GM12872 (cell line): ENCODE data around the gene NOM1.

Source experiments
- TF ChIP-seq, protein P1 (sequence below): IDR thresholded peaks from 3 replicates; pipeline ENCODE4 v1.5.1; 2011; ENCODE audit warnings: low read depth, mild to moderate bottlenecking, low read length, moderate library complexity; ENCODE audit not compliant: insufficient read depth

NOM1 gene

DNA sequence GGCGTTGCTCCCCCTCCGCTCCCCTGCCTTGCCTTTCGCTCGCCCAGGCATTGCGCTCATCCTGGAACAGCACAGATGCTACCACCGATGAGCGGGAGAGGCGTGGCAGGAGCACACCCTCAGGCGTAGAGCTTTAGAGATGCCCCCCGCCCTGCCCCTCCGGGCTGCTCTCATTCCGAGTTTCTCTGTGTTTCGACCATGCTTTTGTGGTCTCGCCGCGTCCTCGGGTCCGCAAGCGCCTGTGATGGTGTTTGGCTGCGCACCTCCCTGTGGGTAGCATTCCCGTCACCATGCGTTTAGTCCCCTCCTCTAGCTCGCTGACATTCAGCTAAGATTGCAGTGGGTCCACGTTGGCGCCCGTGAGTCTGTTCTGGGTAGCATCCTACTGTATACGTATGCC is 18.7 kb downstream of the NOM1 start:
- TF ChIP-seq, protein P1, sequence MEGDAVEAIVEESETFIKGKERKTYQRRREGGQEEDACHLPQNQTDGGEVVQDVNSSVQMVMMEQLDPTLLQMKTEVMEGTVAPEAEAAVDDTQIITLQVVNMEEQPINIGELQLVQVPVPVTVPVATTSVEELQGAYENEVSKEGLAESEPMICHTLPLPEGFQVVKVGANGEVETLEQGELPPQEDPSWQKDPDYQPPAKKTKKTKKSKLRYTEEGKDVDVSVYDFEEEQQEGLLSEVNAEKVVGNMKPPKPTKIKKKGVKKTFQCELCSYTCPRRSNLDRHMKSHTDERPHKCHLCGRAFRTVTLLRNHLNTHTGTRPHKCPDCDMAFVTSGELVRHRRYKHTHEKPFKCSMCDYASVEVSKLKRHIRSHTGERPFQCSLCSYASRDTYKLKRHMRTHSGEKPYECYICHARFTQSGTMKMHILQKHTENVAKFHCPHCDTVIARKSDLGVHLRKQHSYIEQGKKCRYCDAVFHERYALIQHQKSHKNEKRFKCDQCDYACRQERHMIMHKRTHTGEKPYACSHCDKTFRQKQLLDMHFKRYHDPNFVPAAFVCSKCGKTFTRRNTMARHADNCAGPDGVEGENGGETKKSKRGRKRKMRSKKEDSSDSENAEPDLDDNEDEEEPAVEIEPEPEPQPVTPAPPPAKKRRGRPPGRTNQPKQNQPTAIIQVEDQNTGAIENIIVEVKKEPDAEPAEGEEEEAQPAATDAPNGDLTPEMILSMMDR = no peak

DNA sequence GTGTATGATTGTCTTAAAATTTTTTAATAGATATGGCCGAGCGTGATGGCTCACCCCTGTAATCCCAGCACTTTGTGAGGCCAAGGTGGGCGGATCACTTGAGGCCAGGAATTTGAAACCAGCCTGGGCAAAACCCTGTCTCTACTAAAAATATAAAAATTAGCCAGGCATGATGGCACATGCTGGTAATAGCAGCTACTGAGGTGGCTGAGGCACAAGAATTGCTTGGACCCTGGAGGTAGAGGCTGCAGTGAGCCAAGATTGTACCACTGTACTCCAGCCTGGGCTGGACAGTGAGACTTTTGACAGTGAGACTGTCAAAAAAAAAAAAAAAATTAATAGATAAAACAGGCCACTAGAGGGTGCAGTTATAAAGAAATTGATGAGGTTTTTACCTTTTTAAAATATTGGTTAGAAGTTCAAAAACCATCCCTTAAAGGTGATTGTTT is 20.5 kb downstream of the NOM1 start:
- TF ChIP-seq, protein P1 = peak; percentile 19; the same call in 1 of the 3 replicates

DNA sequence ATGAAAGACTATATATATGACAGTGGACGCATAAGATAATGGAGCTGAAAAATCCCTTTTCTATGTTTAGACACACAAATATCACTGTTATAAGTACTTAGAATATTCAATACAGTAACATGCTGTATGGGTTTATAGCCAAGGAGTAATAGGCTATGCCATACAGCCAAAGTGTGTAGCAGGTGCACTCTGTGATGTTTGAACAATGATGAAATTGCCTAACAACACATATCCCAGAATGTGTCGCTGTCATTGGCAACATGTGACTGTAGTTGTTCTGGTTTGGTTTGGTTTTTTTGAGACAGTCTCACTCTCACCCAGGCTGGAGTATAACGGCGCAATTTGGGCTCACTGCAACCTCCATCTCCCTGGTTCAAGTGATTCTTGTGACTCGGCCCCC is 26.1 kb downstream of the NOM1 start:
- TF ChIP-seq, protein P1 = no peak

DNA sequence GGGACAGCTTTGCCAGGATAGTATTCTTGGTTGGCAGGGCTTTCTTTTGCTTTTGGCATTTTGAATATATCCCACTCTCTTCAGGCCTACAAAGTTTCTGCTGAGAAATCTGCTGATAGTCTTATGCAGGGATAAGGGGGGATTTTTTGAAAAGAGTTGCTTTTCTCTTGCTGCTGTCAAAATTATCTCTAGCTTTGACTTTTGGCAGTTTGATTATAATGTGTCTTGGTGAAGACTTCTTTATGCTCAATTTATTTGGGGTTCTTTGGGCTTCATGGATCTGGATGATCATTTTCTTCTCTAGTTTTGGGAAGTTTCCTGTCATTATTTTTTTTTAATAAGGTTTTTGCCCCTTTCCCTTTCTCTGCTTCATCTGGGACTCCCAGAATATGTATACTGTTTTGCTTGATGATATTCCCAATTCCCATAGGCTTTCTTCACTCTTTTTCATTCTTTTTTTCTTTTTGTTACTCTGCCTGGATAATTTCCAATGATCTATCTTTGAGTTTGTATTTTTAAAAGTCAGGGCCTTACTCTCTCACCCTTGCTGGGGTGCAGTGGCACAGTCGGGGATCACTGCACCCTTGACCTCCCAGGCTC is 29.6 kb downstream of the NOM1 start:
- TF ChIP-seq, protein P1 = no peak

DNA sequence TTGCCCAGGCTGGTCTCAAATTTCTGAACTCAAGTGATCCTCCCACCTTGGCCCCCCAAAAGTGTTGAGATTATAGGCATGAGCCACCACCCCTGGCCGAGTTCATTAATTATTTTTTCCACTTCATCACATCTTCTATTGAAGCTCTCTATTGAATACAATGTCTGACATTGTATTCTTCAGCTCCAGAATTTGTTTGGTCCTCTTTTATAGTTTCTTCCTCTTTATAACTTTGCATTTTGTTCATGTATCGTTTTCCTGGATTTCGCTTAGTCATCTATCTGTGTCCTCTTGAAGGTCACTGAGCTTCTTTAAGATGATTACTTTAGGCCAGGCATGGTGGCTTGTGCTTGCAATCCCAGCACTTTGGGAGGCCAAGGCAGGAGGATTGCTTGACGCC is 30.2 kb downstream of the NOM1 start:
- TF ChIP-seq, protein P1 = no peak

DNA sequence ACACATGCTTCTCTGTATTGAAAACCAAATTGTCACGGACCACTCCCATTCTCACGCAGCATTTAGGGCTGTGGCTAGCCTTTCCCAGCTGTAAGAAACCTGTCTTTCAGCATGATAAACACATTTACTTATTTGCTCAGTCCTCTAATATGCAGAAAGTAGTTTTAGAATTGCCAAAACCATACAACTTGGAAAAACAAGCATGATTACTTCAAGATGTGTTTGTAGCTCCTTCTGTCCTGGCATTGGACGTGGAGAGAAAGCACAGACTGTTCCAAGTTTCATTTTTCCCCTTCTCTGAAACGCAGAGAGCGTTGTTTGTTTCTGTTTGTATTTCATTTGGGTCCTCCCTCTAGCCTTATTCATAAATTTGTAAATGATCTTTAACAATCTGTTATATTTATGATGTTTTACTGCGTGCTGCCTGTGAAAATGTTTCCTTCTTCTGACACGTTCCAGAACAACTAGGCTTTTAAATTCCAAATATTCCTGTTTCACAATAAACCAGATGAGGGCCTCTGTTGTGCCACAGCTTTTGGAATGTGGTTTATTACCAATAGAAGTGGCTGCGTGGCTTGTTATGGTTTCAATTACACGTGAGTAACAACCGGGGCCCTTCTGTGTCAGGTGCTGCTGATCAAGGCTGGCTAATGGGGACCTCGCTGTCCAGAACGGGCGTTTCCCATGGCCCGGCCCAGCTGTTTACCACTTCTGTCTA is 34.8 kb downstream of the NOM1 start:
- TF ChIP-seq, protein P1 = no peak

DNA sequence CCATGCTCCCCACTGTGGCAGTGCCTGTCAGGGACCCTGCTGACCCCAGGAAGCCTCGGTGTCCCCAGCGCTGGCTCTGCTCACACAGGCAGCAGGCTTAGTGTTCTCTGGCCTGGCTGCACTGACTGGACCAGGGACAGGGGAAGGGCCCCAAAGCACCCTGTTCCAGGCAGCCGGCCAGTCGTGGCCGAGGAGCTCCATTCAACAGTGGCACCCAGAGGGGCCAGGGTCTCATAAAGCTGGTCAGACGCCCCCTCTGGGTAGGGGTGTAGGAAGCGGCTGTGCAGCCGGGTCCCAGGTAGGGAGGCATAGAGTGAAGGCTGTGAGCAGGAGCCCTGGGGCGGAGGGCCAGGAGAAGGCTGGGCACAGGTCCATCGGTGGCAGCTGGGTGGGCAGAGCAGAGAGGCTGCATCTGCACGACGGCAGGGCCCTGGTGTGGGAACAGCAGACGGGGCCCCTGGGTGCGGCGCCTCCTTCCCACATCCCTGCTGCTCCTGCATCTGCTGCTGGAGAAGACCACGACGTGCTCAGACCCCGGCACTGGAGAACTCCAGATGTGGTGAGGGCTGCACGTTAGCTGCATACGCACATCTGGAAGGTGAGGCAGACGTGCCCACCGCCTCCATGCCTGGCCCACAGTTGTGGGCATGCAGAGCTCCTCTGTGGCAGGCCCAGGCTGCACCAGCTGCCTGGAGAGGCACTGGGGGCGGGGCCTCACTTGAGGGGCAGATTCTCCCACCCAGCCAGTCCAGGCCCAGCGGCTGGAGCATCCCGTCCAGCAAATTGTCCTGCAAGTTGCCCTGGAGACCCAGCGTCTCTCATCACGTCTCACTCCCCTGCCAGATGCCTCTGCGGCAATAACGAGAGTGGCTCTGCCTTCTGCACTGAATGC is 35.8 kb downstream of the NOM1 start:
- TF ChIP-seq, protein P1 = no peak
